Left colon (tissue), 2 donors: ENCODE measurements around the gene CEP63. TPM values are rescaled to one million over a fixed set of nuclear protein-coding genes. Genes with fewer than 3 reads are reported as not detected.
A peak's percentile ranks its signal among the peaks of the same experiment; 100 is the strongest.

Experiments
- ATAC-seq: fragments of 200-7000 bp; cut with Tn5 transposase; one replicate; pipeline ENCODE4 v1.9.1; 2020; ENCODE audit warnings: mild to moderate bottlenecking, moderate library complexity
- DNase-seq, 2 donors: peaks; one replicate each; pipeline ENCODE4 v3.0.0-alpha.2; 2020
- intact Hi-C, 2 donors: fragments of 100-400 bp; cut with DNase I in 1 of 2; cut with micrococcal nuclease in 1 of 2; formaldehyde crosslinking; loops; one replicate each; pipeline versions ENCODE4 v1.11.2 to v1.14.0; 2022; cut with DNase I, micrococcal nuclease
- total RNA-seq, 2 donors: library from RNA; stranded (reverse); fragmentation: NEBNext Ultra II Directional; extraction: Animal tissue kit (Norgen Biotek cat#: 25700); gene quantifications; one replicate each; pipeline ENCODE4 v1.2.1, GENCODE V29; 2021
- donor health status: DM: no; HTN: no; CAD: no.
- donor health status: DM: yes; HTN: yes; CAD: no.

Gene CEP63
- total RNA-seq, 2 donors from 2014 or later: 19.7 to 20.5 TPM

DNA sequence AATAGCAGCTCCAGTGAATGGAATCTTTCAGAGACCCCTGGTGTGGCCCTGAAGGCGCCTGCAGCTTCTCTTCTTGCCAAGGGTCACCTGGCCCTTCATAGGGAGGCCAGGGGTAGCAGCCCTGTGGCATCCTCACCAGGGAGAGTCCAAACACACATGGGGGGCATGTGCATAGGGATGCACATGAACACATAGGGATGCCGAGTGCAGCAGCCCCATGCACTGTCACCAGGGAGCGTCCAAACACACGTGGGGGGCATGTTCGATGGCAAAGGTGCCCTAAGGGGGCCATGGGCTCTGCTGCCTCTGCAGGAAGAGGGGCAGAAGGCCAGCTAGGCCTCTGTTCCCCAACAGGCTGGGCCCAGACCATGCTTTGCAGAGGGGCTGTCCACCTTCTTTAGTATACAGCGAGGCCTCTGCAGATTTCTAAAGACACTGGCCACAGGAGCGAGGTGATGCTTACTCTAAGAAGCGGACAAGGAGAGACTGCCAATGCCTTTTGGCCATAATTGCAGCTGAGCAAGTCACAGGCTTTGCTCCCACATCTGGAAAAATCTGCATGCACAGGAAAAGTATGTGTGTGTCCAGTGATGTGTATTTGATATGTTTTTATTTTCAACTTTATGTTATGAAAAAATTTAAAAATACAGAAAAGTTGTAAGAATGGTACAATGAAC is 21.0 kb upstream of the CEP63 start:
- intact Hi-C loops: loop anchor here in 1 of 2 donors (5.0 kb wide), 1 partner anchor 153 kb away; no protein-coding TSS in a partner anchor
- ATAC-seq (no peak), DNase-seq (no peak)

DNA sequence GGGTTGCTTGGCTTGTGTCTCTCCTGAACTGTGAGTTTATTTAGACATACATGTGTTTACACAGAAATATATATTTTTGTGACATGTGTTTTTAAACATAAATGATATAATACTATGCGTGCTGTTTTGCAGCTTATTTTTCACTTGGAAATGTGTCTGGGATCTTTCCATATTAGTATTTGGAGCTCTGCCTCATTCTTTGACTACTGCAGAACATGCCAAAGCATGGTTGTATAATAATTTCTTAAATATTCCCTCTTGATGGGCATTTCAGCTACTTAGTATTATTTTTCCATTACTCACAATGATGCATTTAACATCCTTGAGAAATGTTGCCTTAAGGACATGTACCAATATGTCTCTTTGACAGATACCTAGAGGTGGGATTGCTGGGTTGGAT is 19.5 kb upstream of the CEP63 start:
- ATAC-seq (no peak), DNase-seq (no peak)
- intact Hi-C loops: loop anchor here in 1 of 2 donors (5.0 kb wide), 1 partner anchor 154 kb away; no protein-coding TSS in a partner anchor

DNA sequence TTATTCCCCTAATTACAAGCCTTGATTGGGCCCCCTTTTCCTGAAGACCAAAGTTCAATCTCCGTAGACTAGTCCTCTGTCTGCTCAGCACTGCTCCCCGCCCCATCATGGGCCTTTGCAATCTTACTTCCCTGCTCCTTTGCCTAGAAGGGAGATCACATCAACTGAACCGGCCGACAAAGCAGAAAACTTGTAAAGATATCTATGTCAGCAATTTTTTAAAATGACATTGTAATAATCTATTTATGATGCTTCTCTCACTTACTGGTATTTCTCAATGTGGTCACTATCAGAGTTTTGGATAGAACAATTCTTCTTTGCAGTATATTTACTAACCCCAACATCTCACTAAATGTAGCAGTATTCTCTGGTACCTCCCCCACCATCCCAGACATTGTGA is 17.3 kb upstream of the CEP63 start:
- DNase-seq (no peak), ATAC-seq (no peak)
- intact Hi-C loops: loop anchor here in 1 of 2 donors (5.0 kb wide), 1 partner anchor 156 kb away; no protein-coding TSS in a partner anchor

DNA sequence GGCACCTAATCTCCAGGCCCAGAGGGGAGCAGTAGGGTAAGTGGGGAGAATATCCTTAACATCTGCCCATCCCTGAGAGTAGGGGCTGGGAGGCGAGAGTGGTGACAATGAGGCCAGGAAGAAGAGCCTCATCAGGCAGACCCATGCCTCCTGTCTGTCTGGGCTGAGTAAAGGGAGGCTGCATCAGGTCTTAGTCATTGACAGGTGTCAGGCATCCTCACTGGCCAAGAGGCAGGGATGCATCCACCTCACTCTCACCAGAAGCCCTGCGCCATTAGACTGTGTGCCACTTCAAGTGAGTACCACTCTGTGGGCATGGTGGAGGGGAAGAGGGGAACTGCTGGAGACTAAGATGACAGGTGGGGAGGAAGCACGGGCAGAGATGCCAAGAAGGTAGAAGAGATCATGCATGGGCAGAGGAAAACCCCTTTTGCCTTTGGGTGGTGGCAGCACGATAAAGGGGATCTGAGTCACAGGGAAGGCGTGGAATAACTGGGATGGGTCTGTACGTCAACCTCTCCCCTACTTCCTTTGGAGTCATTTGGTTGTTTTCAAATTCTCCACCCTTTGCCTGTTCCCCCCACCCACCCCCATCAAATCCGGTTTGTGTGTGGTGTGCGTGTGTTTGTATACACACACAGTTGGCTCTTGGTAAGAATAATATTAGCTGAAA is 14.2 kb upstream of the CEP63 start:
- no peak for ATAC-seq
- DNase-seq: no peak
- intact Hi-C loops: loop anchor here in 1 of 2 donors (5.0 to 10.0 kb wide), 3 partner anchors 97 to 257 kb away; partner anchors contain the start of gene AMOTL2

DNA sequence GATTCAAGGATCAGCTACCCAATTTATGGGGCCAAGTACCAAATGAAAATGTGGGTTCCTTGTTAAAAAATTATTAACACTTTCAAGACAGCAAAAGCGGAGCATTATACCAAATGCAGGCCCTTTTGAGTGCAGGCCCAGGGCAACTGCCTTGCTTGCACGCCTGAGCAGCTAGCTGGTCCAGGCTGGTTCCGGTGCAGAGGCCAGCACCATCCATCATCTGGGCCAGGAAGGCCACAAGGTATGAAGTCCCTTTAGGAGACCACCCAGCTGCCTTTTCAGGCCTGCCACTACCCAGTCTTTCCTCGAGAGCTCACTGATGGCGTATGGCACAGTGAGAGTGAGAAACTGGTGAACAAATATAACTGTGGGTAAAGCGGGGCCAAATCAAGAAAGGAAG is 13.0 kb upstream of the CEP63 start:
- no peak for DNase-seq
- intact Hi-C loops: loop anchor here in 1 of 2 donors (5.0 to 10.0 kb wide), 3 partner anchors 98 to 258 kb away; partner anchors contain the start of gene AMOTL2
- ATAC-seq: no peak

DNA sequence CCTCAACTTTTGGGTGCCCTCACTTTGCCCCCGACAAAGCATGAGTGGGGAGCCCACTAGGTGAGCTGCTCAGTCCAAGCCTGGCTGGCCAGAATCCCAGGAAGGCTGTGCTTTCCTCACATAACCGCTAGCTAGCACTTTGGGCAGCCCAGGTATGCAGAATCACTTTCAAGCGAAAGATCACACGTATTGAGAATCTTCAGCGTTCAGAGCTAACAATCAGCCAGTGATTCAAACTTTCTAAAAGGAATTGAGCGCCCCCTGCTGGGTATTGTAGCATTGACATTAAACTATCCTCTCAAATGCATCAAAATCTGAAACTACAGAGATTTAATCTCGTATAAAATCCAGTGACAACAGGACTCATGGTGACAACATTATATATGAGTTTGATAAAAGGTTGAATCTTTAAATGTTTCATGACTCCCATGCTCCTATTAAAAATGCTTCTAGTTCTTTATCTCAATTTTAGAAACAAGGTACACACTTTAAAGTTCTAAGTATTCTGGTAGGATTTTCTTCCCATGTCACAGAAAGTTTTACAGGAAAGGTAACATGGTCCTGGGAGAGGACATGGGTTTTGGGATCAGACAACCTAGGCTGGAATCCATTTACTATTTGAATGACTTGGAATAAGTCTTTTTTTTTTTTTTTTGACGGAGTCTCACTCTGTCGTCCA is 11.8 kb upstream of the CEP63 start:
- intact Hi-C loops: loop anchor here in 1 of 2 donors (5.0 to 10.0 kb wide), 3 partner anchors 99 to 259 kb away; partner anchors contain the start of gene AMOTL2
- peak; percentile 75 for ATAC-seq
- DNase-seq: peak; percentile 41 to 88

DNA sequence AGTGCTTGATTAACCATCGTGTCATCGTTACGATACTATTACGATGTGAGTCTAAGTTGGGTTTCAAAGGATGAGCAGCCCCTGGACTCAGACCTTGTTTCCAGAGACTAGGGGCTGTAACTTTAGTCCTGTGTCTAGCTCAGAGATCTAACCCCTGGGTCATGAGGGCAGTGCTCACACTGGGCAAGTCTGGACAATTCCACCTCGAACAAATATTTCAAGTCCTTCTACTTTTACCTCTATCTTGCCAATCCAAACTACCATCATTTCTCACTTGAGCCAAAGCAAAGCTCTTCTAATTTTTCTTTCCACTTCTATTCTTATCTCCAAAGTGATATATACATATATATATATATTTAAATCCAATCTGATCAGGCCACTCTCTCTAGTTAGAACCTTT is 10.9 kb upstream of the CEP63 start:
- DNase-seq: no peak
- ATAC-seq: no peak
- intact Hi-C loops: loop anchor here in 1 of 2 donors (5.0 to 10.0 kb wide), 3 partner anchors 100 to 260 kb away; partner anchors contain the start of gene AMOTL2

DNA sequence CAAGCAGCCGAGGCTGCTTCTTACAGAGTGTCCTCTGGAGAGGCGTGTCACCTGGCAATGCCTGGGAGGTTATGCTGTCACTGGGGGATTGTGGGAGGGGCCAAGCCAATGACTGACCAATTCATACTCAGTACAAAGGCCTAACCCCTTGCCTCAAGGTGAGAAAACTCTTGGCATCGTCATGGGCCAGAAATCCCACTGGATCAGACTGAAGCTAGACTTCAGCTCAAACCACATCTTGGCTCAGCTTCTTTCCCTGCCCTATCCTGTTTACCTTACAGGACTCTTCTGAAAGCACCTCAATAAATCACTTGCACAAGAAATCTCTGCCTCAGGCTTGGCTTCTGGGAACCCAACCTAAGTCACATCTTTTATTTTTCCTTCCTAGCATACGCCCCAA is 9.6 kb upstream of the CEP63 start:
- ATAC-seq (no peak), DNase-seq (no peak)
- intact Hi-C loops: loop anchor here in 1 of 2 donors (10.0 kb wide), 2 partner anchors 102 to 262 kb away; partner anchors contain the start of gene AMOTL2

DNA sequence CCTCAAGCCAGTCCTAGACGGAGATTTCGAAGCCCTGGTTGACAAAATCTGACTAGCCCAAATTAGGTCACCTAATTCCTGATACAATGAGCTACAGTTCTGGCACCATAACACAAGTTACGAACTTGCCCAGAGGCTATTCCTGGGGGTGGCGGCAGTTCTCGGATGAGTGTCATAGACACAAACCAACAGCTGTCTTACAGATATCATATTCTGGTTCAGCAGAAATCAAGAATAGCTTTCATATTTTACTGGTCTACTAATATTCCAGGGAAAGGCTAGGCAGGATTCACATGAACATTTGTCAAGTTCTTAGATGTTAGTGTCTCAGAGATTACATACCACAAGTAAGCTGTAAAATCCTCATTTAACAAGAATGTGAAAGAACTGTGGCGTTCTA is 8.9 kb upstream of the CEP63 start:
- DNase-seq (no peak), ATAC-seq (no peak)
- intact Hi-C loops: loop anchor here in 1 of 2 donors (10.0 kb wide), 2 partner anchors 102 to 262 kb away; partner anchors contain the start of gene AMOTL2

DNA sequence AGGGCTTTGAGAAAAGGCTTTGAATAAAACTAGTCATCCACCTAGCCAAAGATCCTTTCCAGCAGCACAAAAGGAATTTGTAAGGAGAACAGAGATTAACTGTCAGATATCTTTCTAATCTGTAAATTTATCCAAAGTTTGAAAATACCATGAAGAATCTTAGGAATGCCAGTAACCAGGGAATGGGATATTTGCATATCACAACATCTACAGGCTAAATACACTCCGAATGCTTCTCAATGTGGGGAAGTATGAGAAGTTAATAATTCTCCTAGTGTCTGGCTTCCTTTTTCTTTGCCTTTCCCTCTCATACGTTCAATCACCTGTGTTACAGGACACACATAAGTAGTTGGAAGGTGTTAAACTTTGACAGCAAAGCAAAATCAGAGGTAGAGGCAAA is 7.9 kb upstream of the CEP63 start:
- DNase-seq: no peak
- ATAC-seq: no peak
- intact Hi-C loops: loop anchor here in 1 of 2 donors (10.0 kb wide), 2 partner anchors 103 to 263 kb away; partner anchors contain the start of gene AMOTL2

DNA sequence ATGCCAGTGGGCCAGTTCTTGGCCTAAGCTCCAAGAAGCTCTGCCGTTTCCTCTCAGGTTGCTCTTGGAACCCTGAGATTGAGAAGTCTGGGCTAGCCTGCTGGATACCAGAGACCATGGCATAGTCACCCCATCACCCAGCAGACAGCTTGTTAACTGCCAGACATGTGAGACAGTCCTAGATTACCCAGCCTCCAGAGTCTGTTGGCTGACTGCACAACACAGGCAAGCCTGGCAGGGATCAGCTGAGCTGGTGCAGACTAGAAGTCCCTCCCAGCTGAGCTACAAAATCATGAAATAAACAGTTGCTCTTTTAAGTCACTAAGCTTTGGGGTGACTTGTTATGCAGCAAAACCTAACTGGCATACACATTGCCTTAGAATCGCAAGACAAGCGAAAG is 5.3 kb upstream of the CEP63 start:
- DNase-seq (no peak), ATAC-seq (no peak)
- intact Hi-C loops: no loop called here

DNA sequence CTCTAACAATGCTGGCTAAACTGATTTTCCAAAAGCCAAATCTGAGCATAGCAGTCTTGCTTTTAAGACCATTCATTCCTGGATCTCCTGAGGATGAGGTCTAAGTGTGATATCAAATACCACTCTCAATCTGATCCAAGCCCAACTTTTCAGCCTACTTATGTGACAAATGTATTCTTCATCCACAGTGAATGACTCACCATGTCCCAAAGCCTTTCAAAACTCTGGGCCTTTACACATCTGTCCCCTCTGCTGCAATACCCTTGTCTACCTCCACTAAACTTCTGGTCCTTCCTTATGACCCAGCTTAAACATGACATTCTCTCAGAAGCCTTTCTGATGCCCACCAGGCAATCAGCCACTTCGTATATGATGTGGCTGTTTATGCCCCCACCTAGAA is 4.7 kb upstream of the CEP63 start:
- intact Hi-C loops: no loop called here
- ATAC-seq (no peak), DNase-seq (no peak)

DNA sequence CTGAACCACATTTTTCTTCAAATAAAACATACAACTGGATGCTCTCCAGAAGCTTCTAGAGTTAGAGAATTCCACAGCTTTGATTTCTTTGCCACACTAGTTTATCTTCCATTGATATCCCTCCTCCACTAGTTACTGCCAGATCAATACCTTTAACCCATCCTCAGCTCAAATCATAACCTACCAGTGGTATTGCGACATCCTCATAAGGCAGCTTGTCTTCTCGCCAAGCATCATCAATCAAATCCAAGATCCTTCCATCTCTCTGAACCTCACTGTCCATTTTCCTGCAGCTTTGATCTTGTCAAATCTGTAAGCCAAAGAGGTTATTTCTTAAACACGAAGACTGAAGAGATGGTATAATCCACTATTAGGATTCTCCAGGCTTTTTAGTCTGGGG is 3.2 kb upstream of the CEP63 start:
- no peak for DNase-seq
- intact Hi-C loops: no loop called here
- no peak for ATAC-seq

DNA sequence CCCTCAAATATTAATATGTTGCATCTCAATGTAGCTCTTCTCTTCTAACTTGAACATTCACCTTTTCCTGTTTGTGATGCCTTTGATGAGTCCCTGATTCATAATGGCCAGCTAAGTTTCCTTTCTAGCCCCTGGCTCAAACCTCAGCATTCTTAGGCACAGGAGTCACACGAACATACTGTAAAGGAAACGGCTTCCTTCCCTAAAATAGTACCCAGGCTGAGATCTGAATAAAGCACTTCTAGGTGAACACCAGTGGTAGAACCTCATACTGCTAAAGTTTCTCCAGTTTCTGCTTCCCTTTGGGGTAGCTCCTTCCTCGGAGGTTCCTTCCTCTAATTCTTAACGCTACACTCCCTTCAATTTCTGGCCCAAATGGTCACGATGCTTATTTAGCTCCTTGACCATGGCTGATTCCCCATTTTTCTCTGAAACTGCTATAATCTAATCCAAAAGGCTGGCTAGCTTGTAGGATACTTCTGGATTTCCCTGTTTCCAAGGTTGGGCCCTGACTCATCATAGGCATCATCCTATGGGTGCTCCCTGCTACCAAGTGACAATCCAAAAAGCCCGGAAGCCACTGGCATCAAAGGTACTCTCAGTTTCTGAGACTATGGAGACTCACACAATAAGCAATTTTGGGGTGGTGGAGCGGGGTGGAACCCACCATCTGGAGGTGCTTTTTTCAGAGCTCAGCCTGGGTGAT is 2.5 kb upstream of the CEP63 start:
- intact Hi-C loops: no loop called here
- DNase-seq (no peak), ATAC-seq (no peak)

DNA sequence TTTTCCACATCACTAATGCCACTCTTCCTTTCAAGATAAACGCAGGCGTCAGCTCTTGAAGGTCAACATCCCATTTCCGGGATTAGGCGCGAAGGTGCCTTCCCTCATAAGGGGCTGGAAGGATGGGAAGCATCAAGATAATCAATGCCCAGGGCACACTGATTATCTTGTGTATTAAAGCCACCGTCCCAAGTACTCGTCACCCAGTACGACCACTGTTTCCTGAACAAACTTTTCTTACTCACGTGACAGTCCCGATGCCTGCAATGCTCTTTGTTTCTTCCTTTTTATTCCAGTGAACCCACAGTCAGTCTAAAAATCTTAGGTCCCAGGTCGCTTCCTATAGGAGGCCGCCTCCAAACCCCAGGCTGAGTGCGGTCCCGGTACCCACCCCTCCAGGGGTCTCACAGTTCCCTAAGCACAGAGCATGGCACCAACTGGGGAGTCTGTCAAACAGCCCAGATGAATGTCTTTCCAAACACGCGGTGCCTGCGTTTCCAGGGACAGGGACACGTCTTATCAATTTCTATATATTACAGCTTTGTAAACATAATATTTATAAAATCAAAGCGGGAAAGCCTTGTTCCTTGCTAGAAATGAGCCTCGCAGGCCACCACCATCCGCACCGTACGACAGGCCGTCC is 661 bp upstream of the CEP63 start:
- peak; percentile 27 for ATAC-seq
- DNase-seq: peak; percentile 34 to 94
- intact Hi-C loops: no loop called here

DNA sequence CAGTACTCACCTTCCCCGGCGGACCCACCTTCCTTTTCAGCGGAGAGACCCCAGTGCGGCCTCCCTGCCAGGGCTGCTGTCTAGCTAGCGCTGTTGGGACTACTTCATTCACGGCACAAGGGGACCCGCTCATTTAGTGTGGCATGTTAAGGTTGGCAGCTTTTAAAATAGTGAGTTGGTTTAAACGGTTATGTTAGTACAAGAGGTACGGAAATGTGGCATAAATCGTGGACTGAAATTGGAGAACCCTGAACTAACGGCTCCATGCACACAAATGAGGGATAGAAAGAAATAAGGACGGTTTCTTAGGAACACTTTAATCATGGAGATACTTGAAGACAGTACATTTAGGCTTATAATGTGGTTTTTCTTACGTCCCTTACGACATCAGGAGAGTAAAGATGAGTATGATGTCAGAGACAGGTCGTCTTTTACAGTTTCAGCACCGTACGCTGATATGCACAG is 752 bp downstream of the CEP63 start:
- intact Hi-C loops: no loop called here
- DNase-seq (no peak), ATAC-seq (peak; percentile 1)

DNA sequence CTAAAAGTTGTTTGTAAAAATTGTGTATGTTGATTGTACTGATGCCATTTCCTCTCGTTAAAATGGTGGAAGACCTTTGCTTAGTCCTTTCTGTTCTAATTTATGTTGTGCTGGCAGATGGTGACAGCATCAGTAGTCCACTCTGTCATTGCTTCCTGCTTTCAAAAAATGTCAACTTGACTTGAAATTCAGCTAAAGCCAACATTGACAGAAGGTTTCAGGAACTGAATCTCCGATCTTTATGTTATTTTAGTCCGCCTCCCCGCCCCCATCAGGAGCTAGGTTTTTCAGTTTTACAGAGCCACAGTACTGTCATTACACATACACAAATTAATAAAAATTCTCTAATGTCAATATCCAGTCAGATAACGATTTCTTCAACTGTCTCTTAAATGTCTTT is 1.5 kb downstream of the CEP63 start:
- ATAC-seq (no peak), DNase-seq (peak in 1 of 2 donors; percentile 46)
- intact Hi-C loops: no loop called here

DNA sequence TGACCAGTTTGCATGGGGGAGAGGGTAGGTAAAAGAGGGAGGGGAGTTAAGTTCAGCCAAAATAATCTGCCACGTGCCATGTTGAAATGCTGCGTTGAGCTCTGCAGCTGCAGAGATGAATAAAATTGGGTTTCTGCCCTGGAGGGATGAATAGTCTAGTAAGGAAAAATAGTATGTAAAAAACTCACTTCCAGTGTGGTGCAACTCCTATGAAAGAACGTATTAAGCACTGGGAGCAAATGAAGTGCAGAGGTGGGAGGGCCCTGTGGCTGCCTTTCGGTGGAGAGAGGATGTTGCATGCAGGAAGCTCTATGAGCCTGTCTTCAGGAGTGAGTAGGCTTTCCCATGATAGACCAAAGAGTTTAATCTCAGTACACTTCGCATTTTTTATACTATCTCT is 8.6 kb downstream of the CEP63 start:
- intact Hi-C loops: loop anchor here in 1 of 2 donors (10.0 kb wide), 1 partner anchor 300 kb away; no protein-coding TSS in a partner anchor
- DNase-seq: no peak
- ATAC-seq: no peak
